Astrocyte of the cerebellum (primary cell): Measurements from ENCODE around the gene RAI1.

ENCODE experiments used
- DNase-seq: peaks from one replicate; pipeline ENCODE4 v3.0.0-alpha.2; 2011; ENCODE audit warnings: low read depth
- H3K4me3 ChIP-seq: 2 replicates; pipeline ENCODE4 v1.5.1; 2011; ENCODE audit warnings: mild to moderate bottlenecking, low read depth, low read length, moderate library complexity
- CTCF ChIP-seq: IDR thresholded peaks from 2 replicates; pipeline ENCODE4 v1.5.1; 2012; ENCODE audit warnings: low read length, low read depth, moderate library complexity, mild to moderate bottlenecking; ENCODE audit errors: missing control alignments
- in situ Hi-C: cut with HindIII; loops from 2 replicates; pipeline ENCODE4 v1.10.0; 2017; ENCODE audit warnings: low sequenced_read_pairs

RAI1 gene

GRCh38 chr17:17718251-17718650 lies 37.0 kb downstream of the RAI1 start:
- TF ChIP-seq CTCF = no peak
- no peak for DNase-seq
- H3K4me3 ChIP-seq = no peak overlapping the region
- in situ Hi-C loops = no loop called here

GRCh38 chr17:17719199-17719940 lies 38.1 kb downstream of the RAI1 start:
- in situ Hi-C loops = no loop called here
- DNase-seq = no peak
- TF ChIP-seq CTCF = no peak
- no peak overlapping the region for H3K4me3 ChIP-seq

GRCh38 chr17:17719966-17720543 lies 38.8 kb downstream of the RAI1 start:
- in situ Hi-C loops = no loop called here

GRCh38 chr17:17721140-17721668 lies 39.9 kb downstream of the RAI1 start:
- no peak for TF ChIP-seq CTCF
- DNase-seq = no peak
- H3K4me3 ChIP-seq = no peak overlapping the region
- in situ Hi-C loops = no loop called here

More at GRCh38 chr17:17719966-17720543, 38.8 kb downstream of the RAI1 start:
- no peak for TF ChIP-seq CTCF
- DNase-seq = no peak
- H3K4me3 ChIP-seq = no peak overlapping the region

GRCh38 chr17:17722081-17722905 lies 41.0 kb downstream of the RAI1 start:
- no peak for DNase-seq

More at GRCh38 chr17:17722081-17722905, 41.0 kb downstream of the RAI1 start:
- in situ Hi-C loops = no loop called here
- TF ChIP-seq CTCF = peak; percentile 16
- peak overlapping the region; percentile 53 for H3K4me3 ChIP-seq
